ENCODE results near the gene KIAA0319L. TPM values are rescaled to one million over a fixed set of nuclear protein-coding genes. Genes with fewer than 3 reads are reported as not detected.
A peak's percentile ranks its signal among the peaks of the same experiment; 100 is the strongest.

Gene KIAA0319L
- total RNA-seq, 1 experiment from 2014 or later: 60.0 TPM

DNA sequence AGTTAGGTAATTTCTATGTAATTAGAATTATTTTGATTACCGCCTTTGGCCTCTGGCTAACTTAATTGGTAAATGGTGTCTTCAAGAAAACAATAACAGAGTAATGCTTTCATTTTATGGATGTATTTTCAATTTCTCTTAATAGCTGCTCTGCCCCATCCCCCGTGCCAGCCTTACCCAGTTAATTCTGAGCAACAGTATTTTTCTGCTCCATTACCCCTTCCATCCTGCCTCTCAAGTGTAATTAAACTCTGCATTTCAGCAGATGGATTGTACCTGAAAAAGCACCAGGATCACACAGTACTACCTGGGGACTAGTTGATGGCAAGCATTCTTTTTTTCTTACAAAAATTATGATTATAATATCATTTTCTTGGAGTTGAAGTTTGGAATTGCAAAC lies 104.2 kb downstream of the KIAA0319L start:
- Histone ChIP-seq H3K36me3 (ENCODE audit: control insufficient read depth, insufficient read depth, low read length) (peaks cover 9% of the 10 kb centered on the region), H3K27me3 (ENCODE audit: control insufficient read depth, insufficient read depth, low read length) (no peaks in the 10 kb centered on the region), H3K9me3 (ENCODE audit: control insufficient read depth, insufficient read depth, low read depth, low read length) (no peaks in the 10 kb centered on the region), H3K4me3 (ENCODE audit: low read depth in 2 of 2, low read length in 2 of 2) (no peak overlapping the region), H3K4me1 (ENCODE audit: control insufficient read depth, insufficient read depth, low read length) (peaks cover 20% of the 10 kb centered on the region), H3K27ac (ENCODE audit: low read length) (peak overlapping the region; percentile 29; the same call in 1 of the 2 replicates)
- ChIA-PET CTCF (interaction anchor here (3.3 kb wide), 1 partner anchor 112 kb away, joined by 45 read pairs; no protein-coding TSS in a partner anchor), POLR2A (no interaction called here)
- ATAC-seq: no peak
- intact Hi-C loops (cut with micrococcal nuclease; ENCODE audit: unreplicated experiment): loop anchor here (10.0 kb wide), 1 partner anchor 322 kb away; no protein-coding TSS in a partner anchor
- in situ Hi-C loops (cut with HindIII; ENCODE audit: low pct_unique_long_range_greater_than_20kb, low sequenced_read_pairs): no loop called here
- TF ChIP-seq, protein P1, sequence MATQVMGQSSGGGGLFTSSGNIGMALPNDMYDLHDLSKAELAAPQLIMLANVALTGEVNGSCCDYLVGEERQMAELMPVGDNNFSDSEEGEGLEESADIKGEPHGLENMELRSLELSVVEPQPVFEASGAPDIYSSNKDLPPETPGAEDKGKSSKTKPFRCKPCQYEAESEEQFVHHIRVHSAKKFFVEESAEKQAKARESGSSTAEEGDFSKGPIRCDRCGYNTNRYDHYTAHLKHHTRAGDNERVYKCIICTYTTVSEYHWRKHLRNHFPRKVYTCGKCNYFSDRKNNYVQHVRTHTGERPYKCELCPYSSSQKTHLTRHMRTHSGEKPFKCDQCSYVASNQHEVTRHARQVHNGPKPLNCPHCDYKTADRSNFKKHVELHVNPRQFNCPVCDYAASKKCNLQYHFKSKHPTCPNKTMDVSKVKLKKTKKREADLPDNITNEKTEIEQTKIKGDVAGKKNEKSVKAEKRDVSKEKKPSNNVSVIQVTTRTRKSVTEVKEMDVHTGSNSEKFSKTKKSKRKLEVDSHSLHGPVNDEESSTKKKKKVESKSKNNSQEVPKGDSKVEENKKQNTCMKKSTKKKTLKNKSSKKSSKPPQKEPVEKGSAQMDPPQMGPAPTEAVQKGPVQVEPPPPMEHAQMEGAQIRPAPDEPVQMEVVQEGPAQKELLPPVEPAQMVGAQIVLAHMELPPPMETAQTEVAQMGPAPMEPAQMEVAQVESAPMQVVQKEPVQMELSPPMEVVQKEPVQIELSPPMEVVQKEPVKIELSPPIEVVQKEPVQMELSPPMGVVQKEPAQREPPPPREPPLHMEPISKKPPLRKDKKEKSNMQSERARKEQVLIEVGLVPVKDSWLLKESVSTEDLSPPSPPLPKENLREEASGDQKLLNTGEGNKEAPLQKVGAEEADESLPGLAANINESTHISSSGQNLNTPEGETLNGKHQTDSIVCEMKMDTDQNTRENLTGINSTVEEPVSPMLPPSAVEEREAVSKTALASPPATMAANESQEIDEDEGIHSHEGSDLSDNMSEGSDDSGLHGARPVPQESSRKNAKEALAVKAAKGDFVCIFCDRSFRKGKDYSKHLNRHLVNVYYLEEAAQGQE (IDR thresholded peaks at IDR 0.05; ENCODE audit: insufficient read depth in 1 of 2, low read depth in 2 of 2, low read length in 1 of 2): no peak
- TF ChIP-seq POLR2AphosphoS5 (IDR thresholded peaks at IDR 0.05; ENCODE audit: low read depth, low read length): no peak
- TF ChIP-seq SIN3A (IDR thresholded peaks at IDR 0.05; ENCODE audit: borderline replicate concordance, insufficient read depth, low read depth, low read length): no peak
- no peak for TF ChIP-seq CTCF (IDR thresholded peaks at IDR 0.05)
- no peak for TF ChIP-seq TCF7L2 (IDR thresholded peaks at IDR 0.05; ENCODE audit: low read depth, low read length)
- BruUV-seq (replicated peaks): no TSS peak
- DNase-seq (ENCODE audit: low read depth, low spot score): no peak

DNA sequence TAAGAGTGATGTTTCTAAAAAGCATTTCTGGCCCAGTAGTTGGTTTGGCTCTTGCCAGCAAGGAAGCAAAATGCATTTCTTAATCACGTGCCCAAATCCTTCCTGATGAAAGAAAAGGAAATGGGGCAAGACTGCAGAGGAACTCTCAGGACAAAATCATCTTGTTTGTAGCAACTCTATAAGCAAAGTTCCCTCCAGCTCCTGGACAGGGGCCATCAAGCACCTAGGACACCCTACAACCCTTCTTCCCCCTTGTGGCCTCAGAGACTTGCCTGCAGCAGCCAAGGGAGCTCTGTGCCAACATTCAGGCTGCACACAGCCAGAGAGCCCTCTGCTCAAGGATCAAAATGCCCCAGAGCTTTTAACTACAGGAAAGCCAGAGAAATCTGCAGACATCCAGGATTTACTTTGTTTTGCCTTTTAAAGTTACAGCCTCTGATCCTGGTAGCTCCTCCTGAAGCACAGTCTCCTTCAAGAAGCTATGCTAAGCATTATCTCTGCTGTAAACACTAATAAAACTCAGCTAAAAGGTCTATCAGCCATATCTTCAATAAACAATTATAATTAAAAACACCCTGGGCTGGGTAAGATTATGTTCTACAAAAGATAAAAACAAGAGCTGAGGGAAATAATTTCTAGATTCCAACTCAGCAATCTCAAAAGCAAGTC lies 105.0 kb downstream of the KIAA0319L start:
- Histone ChIP-seq H3K4me3 (ENCODE audit: low read depth in 2 of 2, low read length in 2 of 2) (no peak overlapping the region), H3K4me1 (ENCODE audit: control insufficient read depth, insufficient read depth, low read length) (peaks cover 20% of the 10 kb centered on the region), H3K36me3 (ENCODE audit: control insufficient read depth, insufficient read depth, low read length) (peaks cover 12% of the 10 kb centered on the region), H3K27ac (ENCODE audit: low read length) (peak overlapping the region; percentile 29; the same call in 1 of the 2 replicates), H3K9me3 (ENCODE audit: control insufficient read depth, insufficient read depth, low read depth, low read length) (no peaks in the 10 kb centered on the region), H3K27me3 (ENCODE audit: control insufficient read depth, insufficient read depth, low read length) (no peaks in the 10 kb centered on the region)
- intact Hi-C loops (cut with micrococcal nuclease; ENCODE audit: unreplicated experiment) (loop anchor here (10.0 kb wide), 1 partner anchor 323 kb away; no protein-coding TSS in a partner anchor), in situ Hi-C loops (cut with HindIII; ENCODE audit: low pct_unique_long_range_greater_than_20kb, low sequenced_read_pairs) (no loop called here)
- CTCF ChIA-PET: interaction anchor here (3.3 kb wide), 1 partner anchor 113 kb away, joined by 45 read pairs; no protein-coding TSS in a partner anchor
- no TSS peak for BruUV-seq (replicated peaks)
- TF ChIP-seq, protein P1 (IDR thresholded peaks at IDR 0.05; ENCODE audit: insufficient read depth in 1 of 2, low read depth in 2 of 2, low read length in 1 of 2): no peak
- no peak for TF ChIP-seq POLR2AphosphoS5 (IDR thresholded peaks at IDR 0.05; ENCODE audit: low read depth, low read length)
- TF ChIP-seq SIN3A (IDR thresholded peaks at IDR 0.05; ENCODE audit: borderline replicate concordance, insufficient read depth, low read depth, low read length): no peak
- TF ChIP-seq TCF7L2 (IDR thresholded peaks at IDR 0.05; ENCODE audit: low read depth, low read length): peak; percentile 83
- TF ChIP-seq CTCF (IDR thresholded peaks at IDR 0.05): no peak
- DNase-seq (ENCODE audit: low read depth, low spot score): no peak
- no peak for ATAC-seq
- POLR2A ChIA-PET: interaction anchor here (0.6 kb wide), 2 partner anchors 349 to 571 kb away, joined by 3 read pairs; no protein-coding TSS in a partner anchor

All from Panc1 (cell line).